OCI-LY3 (cell line): ENCODE measurements around the gene RNF186.

Experiments used
- CTCF ChIP-seq: fragments of 200-600, 300-600 bp; sonication (generic); IDR thresholded peaks from 2 replicates; pipeline ENCODE4 v1.5.1; 2014; ENCODE audit warnings: antibody characterized with exemption, low read length, low read depth
- EZH2phosphoT487 ChIP-seq: fragments of 200-600 bp; shearing (Covaris generic); IDR thresholded peaks from 2 replicates; pipeline ENCODE4 v1.6.1; 2018; ENCODE audit warnings: antibody characterized with exemption, mixed run types, low read depth

- TF ChIP-seq CTCF (no peak), EZH2phosphoT487 (no peak)
These were observed 20.5 kb downstream of the RNF186 start for GRCh38 chr1:19794583-19794982.
